GM10248 (cell line): ENCODE measurements around the gene LIPG.

Experiments
- CTCF ChIA-PET: fragments of 300-600 bp; sonication (Branson Sonifier 250); formaldehyde crosslinking; extraction: SDS; loops from one replicate; lab custom pipeline; 2021; ENCODE audit warnings: antibody characterized with exemption; lab: Yijun Ruan, JAX
- POLR2A ChIA-PET: fragments of 350-650 bp; sonication (Branson Sonifier 250); formaldehyde crosslinking; extraction: SDS; loops from one replicate; lab custom pipeline; 2020; ENCODE audit warnings: antibody characterized with exemption; lab: Yijun Ruan, JAX
- DNase-seq: peaks from one replicate; pipeline ENCODE4 v3.0.0; 2012; ENCODE audit errors: extremely low spot score
- TF ChIP-seq, protein P1 (sequence below): IDR thresholded peaks from 2 replicates; pipeline ENCODE4 v1.5.1; 2012; ENCODE audit warnings: mild to moderate bottlenecking, low read depth; ENCODE audit errors: extremely low read depth, missing control alignments, control extremely low read depth

Gene LIPG

DNA sequence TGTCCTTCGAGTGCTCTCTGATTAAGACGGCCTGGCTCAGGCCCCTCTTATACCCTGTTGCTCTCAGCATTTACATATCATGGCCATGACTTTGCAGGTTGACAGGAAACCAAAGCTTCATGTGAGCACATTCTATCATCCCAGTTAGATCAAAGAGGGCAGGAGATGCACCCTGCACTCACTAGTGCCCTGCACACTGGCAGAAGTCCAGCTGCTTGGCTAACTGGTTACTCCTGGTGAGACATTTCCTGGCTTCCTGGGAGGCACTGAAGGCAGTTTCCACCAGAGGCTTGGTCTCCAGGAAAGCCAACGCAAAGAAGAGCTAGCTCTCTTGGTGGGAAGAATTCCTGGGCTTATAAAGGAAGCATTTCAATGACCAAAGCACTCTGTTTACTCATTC is 66.3 kb downstream of the LIPG start:
- DNase-seq = no peak
- CTCF ChIA-PET = interaction anchor here (0.6 kb wide), 1 partner anchor 9 kb away, joined by 3 read pairs; no protein-coding TSS in a partner anchor

DNA sequence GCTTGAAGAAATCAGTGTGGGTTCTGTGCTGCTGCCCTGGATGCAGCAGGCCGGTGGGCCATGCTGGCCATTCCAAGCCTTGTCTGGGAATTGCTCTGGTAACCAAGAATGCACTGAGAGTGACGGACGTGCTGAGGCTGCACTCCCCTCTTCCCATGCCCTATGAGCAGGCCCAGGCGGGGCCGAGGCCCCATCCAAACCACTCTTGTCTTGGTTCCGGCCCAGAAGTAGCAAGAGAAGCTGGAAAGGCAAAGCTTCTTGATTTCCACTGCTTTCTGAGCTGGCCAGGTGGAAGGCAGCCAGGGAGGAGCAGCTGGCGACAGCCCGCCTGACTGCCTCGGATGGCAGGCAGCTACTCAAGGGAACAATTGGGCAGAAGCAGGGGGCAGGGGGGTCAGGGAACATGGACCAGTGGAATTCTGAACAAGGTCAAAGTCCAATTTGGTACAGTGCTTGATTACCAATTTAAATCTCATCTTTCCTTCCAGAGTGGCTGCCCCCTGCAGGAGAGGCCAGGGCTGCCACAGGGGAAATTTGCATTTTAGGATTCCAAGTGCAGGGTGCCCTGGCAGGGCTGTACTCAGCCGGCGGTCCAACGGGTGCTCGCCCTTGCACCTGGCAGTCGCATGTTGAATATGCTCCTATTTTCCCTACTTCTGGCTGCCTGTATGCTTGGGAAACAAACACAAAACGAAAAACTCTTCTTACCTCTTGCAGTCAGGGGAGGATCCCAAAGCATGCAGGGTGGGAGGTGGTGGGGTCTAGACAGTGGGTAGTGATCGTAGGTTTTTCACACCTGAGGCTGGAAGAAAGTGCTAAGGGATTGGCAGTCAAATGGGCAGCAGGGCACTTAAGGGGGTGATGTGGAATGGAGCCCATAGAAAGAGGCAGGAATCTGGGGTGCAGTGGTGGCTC is 67.3 kb downstream of the LIPG start:
- CTCF ChIA-PET = no interaction called here
- POLR2A ChIA-PET = no interaction called here
- no peak for DNase-seq

More for the DNA sequence above, 66.3 kb downstream of the LIPG start:
- POLR2A ChIA-PET = no interaction called here
- TF ChIP-seq, protein P1, sequence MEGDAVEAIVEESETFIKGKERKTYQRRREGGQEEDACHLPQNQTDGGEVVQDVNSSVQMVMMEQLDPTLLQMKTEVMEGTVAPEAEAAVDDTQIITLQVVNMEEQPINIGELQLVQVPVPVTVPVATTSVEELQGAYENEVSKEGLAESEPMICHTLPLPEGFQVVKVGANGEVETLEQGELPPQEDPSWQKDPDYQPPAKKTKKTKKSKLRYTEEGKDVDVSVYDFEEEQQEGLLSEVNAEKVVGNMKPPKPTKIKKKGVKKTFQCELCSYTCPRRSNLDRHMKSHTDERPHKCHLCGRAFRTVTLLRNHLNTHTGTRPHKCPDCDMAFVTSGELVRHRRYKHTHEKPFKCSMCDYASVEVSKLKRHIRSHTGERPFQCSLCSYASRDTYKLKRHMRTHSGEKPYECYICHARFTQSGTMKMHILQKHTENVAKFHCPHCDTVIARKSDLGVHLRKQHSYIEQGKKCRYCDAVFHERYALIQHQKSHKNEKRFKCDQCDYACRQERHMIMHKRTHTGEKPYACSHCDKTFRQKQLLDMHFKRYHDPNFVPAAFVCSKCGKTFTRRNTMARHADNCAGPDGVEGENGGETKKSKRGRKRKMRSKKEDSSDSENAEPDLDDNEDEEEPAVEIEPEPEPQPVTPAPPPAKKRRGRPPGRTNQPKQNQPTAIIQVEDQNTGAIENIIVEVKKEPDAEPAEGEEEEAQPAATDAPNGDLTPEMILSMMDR = no peak

DNA sequence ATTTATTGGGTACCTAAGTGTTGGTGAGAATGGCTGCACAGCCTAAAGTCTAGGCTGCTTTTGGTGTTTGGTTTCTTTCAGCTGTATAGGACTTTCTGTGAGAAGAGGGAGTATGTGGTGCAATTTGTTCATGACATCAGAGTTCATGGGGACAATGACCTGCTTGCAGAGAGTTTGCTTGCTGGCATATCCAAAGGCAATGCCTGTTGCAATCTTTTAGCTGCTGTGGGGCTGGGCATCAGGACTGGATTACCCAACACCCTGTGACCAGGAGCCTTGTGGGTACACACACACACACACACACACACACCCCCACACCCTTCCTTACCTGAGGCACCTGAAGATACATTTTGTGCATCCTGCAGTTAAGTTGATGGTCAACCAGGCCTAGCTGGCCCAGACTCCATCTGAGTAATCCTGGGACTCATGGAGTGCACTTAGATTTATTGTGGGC is 68.4 kb downstream of the LIPG start:
- POLR2A ChIA-PET = no interaction called here
- CTCF ChIA-PET = interaction anchor here (1.7 kb wide), 1 partner anchor 11 kb away, joined by 4 read pairs; no protein-coding TSS in a partner anchor
- TF ChIP-seq, protein P1 = no peak
- DNase-seq = no peak

More for the DNA sequence above, 67.3 kb downstream of the LIPG start:
- TF ChIP-seq, protein P1 = no peak

DNA sequence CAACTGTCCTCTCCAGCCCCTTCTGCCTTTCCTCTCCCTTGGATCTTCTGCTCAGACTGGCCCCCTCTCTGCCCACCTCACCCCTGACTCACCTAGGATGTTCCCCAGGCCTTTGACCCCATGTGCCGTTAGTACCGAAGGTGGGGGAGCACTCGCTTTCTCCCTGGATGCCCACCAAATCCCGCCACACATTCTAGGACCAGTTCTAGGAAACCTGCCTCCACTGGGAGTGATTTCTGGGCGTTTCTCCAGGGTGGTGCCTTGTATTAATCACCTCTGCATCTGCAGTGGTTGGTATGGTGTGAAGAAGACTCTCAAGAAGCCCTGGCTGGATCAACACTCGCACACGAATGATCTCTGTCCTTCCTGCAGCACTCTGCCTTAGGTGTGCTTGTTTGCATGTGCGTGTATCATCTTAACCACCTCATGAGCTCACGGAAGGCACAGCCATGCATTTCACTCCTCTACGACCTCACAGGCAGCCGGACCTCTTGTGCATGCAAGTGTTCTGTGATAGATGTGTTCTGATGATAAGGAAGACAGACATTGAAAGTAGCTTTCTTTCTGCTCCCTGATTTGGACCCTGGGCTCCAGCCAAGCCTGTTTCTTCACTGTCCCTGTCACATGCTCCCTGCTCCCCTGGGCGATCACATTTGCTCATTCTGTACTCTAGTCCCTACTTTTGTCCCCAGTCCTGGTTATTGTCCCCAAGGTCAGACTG is 69.4 kb downstream of the LIPG start:
- ChIA-PET CTCF (interaction anchor here (1.7 kb wide), 1 partner anchor 10 kb away, joined by 4 read pairs; no protein-coding TSS in a partner anchor), POLR2A (no interaction called here)
- no peak for DNase-seq
- TF ChIP-seq, protein P1 = no peak

DNA sequence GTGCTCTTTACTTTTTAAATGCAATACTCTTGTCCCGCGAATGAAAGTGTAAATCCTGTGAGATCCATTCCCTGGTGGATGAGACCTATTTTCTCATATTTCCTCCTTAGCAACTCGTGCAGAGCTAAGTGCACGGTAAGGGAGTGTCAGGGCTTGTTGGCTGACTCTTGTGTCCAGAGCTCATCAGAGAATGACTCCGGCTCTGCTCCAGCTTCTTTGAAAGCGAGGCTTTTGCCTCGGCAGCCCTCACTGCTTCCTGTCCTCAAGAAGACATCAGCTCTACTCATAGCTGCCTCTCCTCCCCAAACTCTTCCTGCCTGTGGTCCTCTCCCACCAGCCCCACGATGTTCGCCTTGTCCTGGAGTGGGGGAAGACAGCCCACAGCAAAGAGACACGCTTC is 70.7 kb downstream of the LIPG start:
- DNase-seq = no peak
- POLR2A ChIA-PET = no interaction called here
- TF ChIP-seq, protein P1 = no peak
- CTCF ChIA-PET = no interaction called here

DNA sequence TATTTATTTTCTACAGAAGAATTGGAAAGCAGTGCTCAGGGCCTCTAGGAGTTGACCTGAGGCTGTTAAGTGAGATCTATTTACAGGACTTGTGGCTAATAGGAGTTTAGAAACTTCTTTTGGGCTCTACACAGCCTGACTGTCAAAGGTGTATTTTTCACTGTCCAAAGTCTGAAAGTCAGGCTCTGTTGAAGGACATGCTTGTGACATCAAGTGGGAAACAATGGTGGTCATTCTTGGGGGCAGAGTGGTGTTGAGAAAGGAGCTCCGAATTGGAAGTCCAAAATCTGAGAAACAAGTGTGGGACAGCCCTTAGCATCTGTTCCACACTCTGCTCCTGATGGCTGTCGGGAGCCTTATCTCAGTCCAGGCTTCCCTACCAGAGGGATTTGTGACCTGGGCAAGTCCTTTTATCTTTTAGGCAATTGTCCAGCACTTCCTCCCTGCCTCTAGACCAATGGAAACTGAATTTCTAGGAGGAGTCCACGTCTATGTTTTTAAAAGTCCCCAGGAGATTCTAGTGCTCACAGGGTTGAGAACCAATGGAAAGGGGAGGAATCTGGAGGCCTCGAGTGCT is 76.4 kb downstream of the LIPG start:
- DNase-seq = no peak
- ChIA-PET POLR2A (no interaction called here), CTCF (no interaction called here)
- TF ChIP-seq, protein P1 = no peak
